ENCODE measurements around the gene MYO5B.

The MYO5B gene

DNA sequence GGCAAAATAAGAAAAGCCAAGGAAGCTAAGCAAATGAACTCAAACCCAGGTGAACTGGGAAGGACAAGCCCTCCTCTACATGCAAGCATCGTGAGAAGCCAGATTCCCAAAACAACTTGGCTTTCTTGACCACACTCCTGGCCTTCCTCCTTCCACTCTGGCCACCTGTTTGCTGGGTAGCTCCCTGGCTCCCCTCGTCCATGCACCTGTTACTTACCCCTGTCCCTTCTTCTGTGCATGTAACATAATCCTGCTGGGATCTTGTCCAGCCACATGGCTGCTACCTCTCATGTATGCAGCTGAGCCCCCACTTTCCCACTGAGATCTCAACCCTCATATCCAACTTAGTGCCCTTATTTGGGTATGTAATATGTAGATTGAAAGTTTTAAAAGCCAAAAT, 121.6 kb downstream of the MYO5B start:
- H3K27me3 ChIP-seq (ENCODE audit: insufficient read depth, low read length, poor library complexity): no peaks in the 10 kb centered on the region
- H4K8ac ChIP-seq (ENCODE audit: low read depth, low read length): no peak overlapping the region
- no peak overlapping the region for H2AK5ac ChIP-seq (ENCODE audit: low read length)
- H3K27ac ChIP-seq (ENCODE audit: low read depth, low read length): no peak overlapping the region
- no peak overlapping the region for H4K5ac ChIP-seq (ENCODE audit: low read length)
- no peaks in the 10 kb centered on the region for H3K79me1 ChIP-seq (ENCODE audit: low read length)
- H3K4me2 ChIP-seq (ENCODE audit: low read length): no peak overlapping the region
- DNase-seq: no peak
- no peak overlapping the region for H2BK5ac ChIP-seq (ENCODE audit: low read length)
- peaks cover 3% of the 10 kb centered on the region for H3K4me1 ChIP-seq (ENCODE audit: control insufficient read depth, low read depth, low read length)
- H2BK120ac ChIP-seq (ENCODE audit: low read depth, low read length): no peak overlapping the region
- H3K23ac ChIP-seq (ENCODE audit: low read length): no peak overlapping the region
- no CpG with 5 or more reads among the region's 2 CpGs for WGBS (ENCODE audit: extremely low coverage, insufficient coverage, low lambda C conversion rate)
- H3K9ac ChIP-seq (ENCODE audit: low read length): no peak overlapping the region
- no peak overlapping the region for H3K18ac ChIP-seq (ENCODE audit: low read length)
- no peak overlapping the region for H2BK15ac ChIP-seq (replicated peaks; ENCODE audit: low read depth)
- H3K36me3 ChIP-seq (ENCODE audit: control insufficient read depth, insufficient read depth, low read length): no peaks in the 10 kb centered on the region
- no peaks in the 10 kb centered on the region for H3K79me2 ChIP-seq (ENCODE audit: control insufficient read depth, insufficient read depth, low read length)
- H3K4ac ChIP-seq (ENCODE audit: low read depth, low read length): no peak overlapping the region
- no peak overlapping the region for H3K56ac ChIP-seq (ENCODE audit: low read length)
- no peak overlapping the region for H3K4me3 ChIP-seq (ENCODE audit: low read length)

- Histone ChIP-seq H3K79me2 (ENCODE audit: control insufficient read depth, insufficient read depth, low read length) (no peaks in the 10 kb centered on the region), H3K27ac (ENCODE audit: low read depth, low read length) (no peak overlapping the region), H2AK5ac (ENCODE audit: low read length) (no peak overlapping the region), H2BK15ac (replicated peaks; ENCODE audit: low read depth) (no peak overlapping the region), H3K56ac (ENCODE audit: low read length) (no peak overlapping the region), H3K23ac (ENCODE audit: low read length) (no peak overlapping the region), H3K4ac (ENCODE audit: low read depth, low read length) (no peak overlapping the region), H3K9ac (ENCODE audit: low read length) (no peak overlapping the region), H3K4me2 (ENCODE audit: low read length) (no peak overlapping the region), H4K5ac (ENCODE audit: low read length) (no peak overlapping the region), H3K18ac (ENCODE audit: low read length) (no peak overlapping the region), H3K79me1 (ENCODE audit: low read length) (no peaks in the 10 kb centered on the region), H3K4me3 (ENCODE audit: low read length) (no peak overlapping the region), H2BK5ac (ENCODE audit: low read length) (no peak overlapping the region), H3K36me3 (ENCODE audit: control insufficient read depth, insufficient read depth, low read length) (no peaks in the 10 kb centered on the region), H3K4me1 (ENCODE audit: control insufficient read depth, low read depth, low read length) (peaks cover 3% of the 10 kb centered on the region), H3K27me3 (ENCODE audit: insufficient read depth, low read length, poor library complexity) (no peaks in the 10 kb centered on the region), H4K8ac (ENCODE audit: low read depth, low read length) (no peak overlapping the region), H2BK120ac (ENCODE audit: low read depth, low read length) (no peak overlapping the region)
- WGBS (ENCODE audit: extremely low coverage, insufficient coverage, low lambda C conversion rate): no CpG with 5 or more reads among the region's 2 CpGs
- DNase-seq: no peak
These were observed 122.8 kb downstream of the MYO5B start for GRCh38 chr18:50072146-50072545.

GRCh38 chr18:50071397-50071796, 123.5 kb downstream of the MYO5B start:
- WGBS (ENCODE audit: extremely low coverage, insufficient coverage, low lambda C conversion rate): no CpG with 5 or more reads among the region's 4 CpGs
- no peak overlapping the region for H2BK15ac ChIP-seq (replicated peaks; ENCODE audit: low read depth)

GRCh38 chr18:50069422-50069821, 125.5 kb downstream of the MYO5B start:
- Histone ChIP-seq H3K27me3 (ENCODE audit: insufficient read depth, low read length, poor library complexity) (no peaks in the 10 kb centered on the region), H2BK5ac (ENCODE audit: low read length) (no peak overlapping the region), H4K5ac (ENCODE audit: low read length) (no peak overlapping the region), H4K8ac (ENCODE audit: low read depth, low read length) (no peak overlapping the region), H3K4me1 (ENCODE audit: control insufficient read depth, low read depth, low read length) (no peaks in the 10 kb centered on the region), H3K79me2 (ENCODE audit: control insufficient read depth, insufficient read depth, low read length) (no peaks in the 10 kb centered on the region), H3K56ac (ENCODE audit: low read length) (no peak overlapping the region), H3K4me2 (ENCODE audit: low read length) (no peak overlapping the region), H2BK120ac (ENCODE audit: low read depth, low read length) (no peak overlapping the region), H3K36me3 (ENCODE audit: control insufficient read depth, insufficient read depth, low read length) (no peaks in the 10 kb centered on the region), H3K18ac (ENCODE audit: low read length) (no peak overlapping the region), H3K79me1 (ENCODE audit: low read length) (no peaks in the 10 kb centered on the region), H2BK15ac (replicated peaks; ENCODE audit: low read depth) (no peak overlapping the region), H3K9ac (ENCODE audit: low read length) (no peak overlapping the region), H2AK5ac (ENCODE audit: low read length) (no peak overlapping the region), H3K4ac (ENCODE audit: low read depth, low read length) (no peak overlapping the region), H3K27ac (ENCODE audit: low read depth, low read length) (no peak overlapping the region), H3K4me3 (ENCODE audit: low read length) (no peak overlapping the region), H3K23ac (ENCODE audit: low read length) (no peak overlapping the region)
- no peak for DNase-seq
- WGBS (ENCODE audit: extremely low coverage, insufficient coverage, low lambda C conversion rate): no CpG with 5 or more reads among the region's 3 CpGs

More at GRCh38 chr18:50071397-50071796, 123.5 kb downstream of the MYO5B start:
- Histone ChIP-seq H3K27me3 (ENCODE audit: insufficient read depth, low read length, poor library complexity) (no peaks in the 10 kb centered on the region), H2BK5ac (ENCODE audit: low read length) (no peak overlapping the region), H3K9ac (ENCODE audit: low read length) (no peak overlapping the region), H3K79me1 (ENCODE audit: low read length) (no peaks in the 10 kb centered on the region), H3K56ac (ENCODE audit: low read length) (no peak overlapping the region), H2BK120ac (ENCODE audit: low read depth, low read length) (no peak overlapping the region), H3K18ac (ENCODE audit: low read length) (no peak overlapping the region), H4K5ac (ENCODE audit: low read length) (no peak overlapping the region), H3K36me3 (ENCODE audit: control insufficient read depth, insufficient read depth, low read length) (no peaks in the 10 kb centered on the region), H3K4me3 (ENCODE audit: low read length) (no peak overlapping the region), H2AK5ac (ENCODE audit: low read length) (no peak overlapping the region), H3K4ac (ENCODE audit: low read depth, low read length) (no peak overlapping the region), H3K4me2 (ENCODE audit: low read length) (no peak overlapping the region), H3K4me1 (ENCODE audit: control insufficient read depth, low read depth, low read length) (peaks cover 3% of the 10 kb centered on the region), H3K23ac (ENCODE audit: low read length) (no peak overlapping the region), H4K8ac (ENCODE audit: low read depth, low read length) (no peak overlapping the region), H3K79me2 (ENCODE audit: control insufficient read depth, insufficient read depth, low read length) (no peaks in the 10 kb centered on the region), H3K27ac (ENCODE audit: low read depth, low read length) (no peak overlapping the region)
- no peak for DNase-seq

GRCh38 chr18:50065527-50065926, 129.4 kb downstream of the MYO5B start:
- Histone ChIP-seq H3K23ac (ENCODE audit: low read length) (no peak overlapping the region), H3K18ac (ENCODE audit: low read length) (no peak overlapping the region), H3K4ac (ENCODE audit: low read depth, low read length) (no peak overlapping the region), H3K4me2 (ENCODE audit: low read length) (no peak overlapping the region), H4K5ac (ENCODE audit: low read length) (no peak overlapping the region), H3K9ac (ENCODE audit: low read length) (no peak overlapping the region), H3K4me3 (ENCODE audit: low read length) (no peak overlapping the region), H3K4me1 (ENCODE audit: control insufficient read depth, low read depth, low read length) (no peaks in the 10 kb centered on the region), H2BK5ac (ENCODE audit: low read length) (no peak overlapping the region), H3K27me3 (ENCODE audit: insufficient read depth, low read length, poor library complexity) (no peaks in the 10 kb centered on the region), H3K56ac (ENCODE audit: low read length) (no peak overlapping the region), H2AK5ac (ENCODE audit: low read length) (no peak overlapping the region), H3K36me3 (ENCODE audit: control insufficient read depth, insufficient read depth, low read length) (no peaks in the 10 kb centered on the region), H2BK15ac (replicated peaks; ENCODE audit: low read depth) (no peak overlapping the region), H2BK120ac (ENCODE audit: low read depth, low read length) (no peak overlapping the region), H3K27ac (ENCODE audit: low read depth, low read length) (no peak overlapping the region), H4K8ac (ENCODE audit: low read depth, low read length) (no peak overlapping the region), H3K79me2 (ENCODE audit: control insufficient read depth, insufficient read depth, low read length) (no peaks in the 10 kb centered on the region), H3K79me1 (ENCODE audit: low read length) (no peaks in the 10 kb centered on the region)
- DNase-seq: no peak
- no CpG with 5 or more reads among the region's 4 CpGs for WGBS (ENCODE audit: extremely low coverage, insufficient coverage, low lambda C conversion rate)

GRCh38 chr18:50065039-50065438, 129.9 kb downstream of the MYO5B start:
- Histone ChIP-seq H3K4ac (ENCODE audit: low read depth, low read length) (no peak overlapping the region), H3K23ac (ENCODE audit: low read length) (no peak overlapping the region), H2BK5ac (ENCODE audit: low read length) (no peak overlapping the region), H3K27ac (ENCODE audit: low read depth, low read length) (no peak overlapping the region), H3K79me2 (ENCODE audit: control insufficient read depth, insufficient read depth, low read length) (no peaks in the 10 kb centered on the region), H3K36me3 (ENCODE audit: control insufficient read depth, insufficient read depth, low read length) (no peaks in the 10 kb centered on the region), H3K4me2 (ENCODE audit: low read length) (no peak overlapping the region), H3K79me1 (ENCODE audit: low read length) (no peaks in the 10 kb centered on the region), H2BK15ac (replicated peaks; ENCODE audit: low read depth) (no peak overlapping the region), H4K5ac (ENCODE audit: low read length) (no peak overlapping the region), H3K56ac (ENCODE audit: low read length) (no peak overlapping the region), H3K9ac (ENCODE audit: low read length) (no peak overlapping the region), H3K27me3 (ENCODE audit: insufficient read depth, low read length, poor library complexity) (no peaks in the 10 kb centered on the region), H3K18ac (ENCODE audit: low read length) (no peak overlapping the region), H4K8ac (ENCODE audit: low read depth, low read length) (no peak overlapping the region), H2BK120ac (ENCODE audit: low read depth, low read length) (no peak overlapping the region), H3K4me3 (ENCODE audit: low read length) (no peak overlapping the region), H3K4me1 (ENCODE audit: control insufficient read depth, low read depth, low read length) (no peaks in the 10 kb centered on the region), H2AK5ac (ENCODE audit: low read length) (no peak overlapping the region)
- WGBS (ENCODE audit: extremely low coverage, insufficient coverage, low lambda C conversion rate): no CpG with 5 or more reads among the region's 3 CpGs
- no peak for DNase-seq
